GM12872 (cell line): ENCODE measurements around the gene SCN4A.
A peak's percentile ranks its signal among the peaks of the same experiment; 100 is the strongest.

ENCODE experiments used
- TF ChIP-seq, protein P1 (sequence below): IDR thresholded peaks from 3 replicates; pipeline ENCODE4 v1.5.1; 2011; ENCODE audit warnings: low read depth, mild to moderate bottlenecking, low read length, moderate library complexity; ENCODE audit not compliant: insufficient read depth

The SCN4A gene

DNA sequence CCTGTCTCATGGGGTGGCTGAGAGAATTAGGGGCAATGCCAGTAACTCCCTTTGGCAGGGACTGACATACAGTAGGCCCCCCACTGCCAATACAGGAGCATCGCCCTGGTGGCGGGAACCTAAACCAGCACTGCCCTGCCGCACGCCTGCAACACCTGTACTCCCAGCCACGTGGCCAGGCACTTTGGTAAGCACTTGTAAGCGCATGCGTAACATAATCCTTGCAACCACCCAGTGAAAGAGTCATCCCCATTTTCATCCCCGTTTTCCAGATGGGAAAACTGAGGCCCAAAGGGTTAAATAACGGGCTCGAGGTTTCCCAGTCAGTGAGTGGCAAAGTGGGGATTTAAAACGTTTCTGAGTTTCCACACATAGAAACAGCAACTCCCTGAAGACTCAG lies 17.5 kb downstream of the SCN4A start:
- TF ChIP-seq, protein P1, sequence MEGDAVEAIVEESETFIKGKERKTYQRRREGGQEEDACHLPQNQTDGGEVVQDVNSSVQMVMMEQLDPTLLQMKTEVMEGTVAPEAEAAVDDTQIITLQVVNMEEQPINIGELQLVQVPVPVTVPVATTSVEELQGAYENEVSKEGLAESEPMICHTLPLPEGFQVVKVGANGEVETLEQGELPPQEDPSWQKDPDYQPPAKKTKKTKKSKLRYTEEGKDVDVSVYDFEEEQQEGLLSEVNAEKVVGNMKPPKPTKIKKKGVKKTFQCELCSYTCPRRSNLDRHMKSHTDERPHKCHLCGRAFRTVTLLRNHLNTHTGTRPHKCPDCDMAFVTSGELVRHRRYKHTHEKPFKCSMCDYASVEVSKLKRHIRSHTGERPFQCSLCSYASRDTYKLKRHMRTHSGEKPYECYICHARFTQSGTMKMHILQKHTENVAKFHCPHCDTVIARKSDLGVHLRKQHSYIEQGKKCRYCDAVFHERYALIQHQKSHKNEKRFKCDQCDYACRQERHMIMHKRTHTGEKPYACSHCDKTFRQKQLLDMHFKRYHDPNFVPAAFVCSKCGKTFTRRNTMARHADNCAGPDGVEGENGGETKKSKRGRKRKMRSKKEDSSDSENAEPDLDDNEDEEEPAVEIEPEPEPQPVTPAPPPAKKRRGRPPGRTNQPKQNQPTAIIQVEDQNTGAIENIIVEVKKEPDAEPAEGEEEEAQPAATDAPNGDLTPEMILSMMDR: no peak

DNA sequence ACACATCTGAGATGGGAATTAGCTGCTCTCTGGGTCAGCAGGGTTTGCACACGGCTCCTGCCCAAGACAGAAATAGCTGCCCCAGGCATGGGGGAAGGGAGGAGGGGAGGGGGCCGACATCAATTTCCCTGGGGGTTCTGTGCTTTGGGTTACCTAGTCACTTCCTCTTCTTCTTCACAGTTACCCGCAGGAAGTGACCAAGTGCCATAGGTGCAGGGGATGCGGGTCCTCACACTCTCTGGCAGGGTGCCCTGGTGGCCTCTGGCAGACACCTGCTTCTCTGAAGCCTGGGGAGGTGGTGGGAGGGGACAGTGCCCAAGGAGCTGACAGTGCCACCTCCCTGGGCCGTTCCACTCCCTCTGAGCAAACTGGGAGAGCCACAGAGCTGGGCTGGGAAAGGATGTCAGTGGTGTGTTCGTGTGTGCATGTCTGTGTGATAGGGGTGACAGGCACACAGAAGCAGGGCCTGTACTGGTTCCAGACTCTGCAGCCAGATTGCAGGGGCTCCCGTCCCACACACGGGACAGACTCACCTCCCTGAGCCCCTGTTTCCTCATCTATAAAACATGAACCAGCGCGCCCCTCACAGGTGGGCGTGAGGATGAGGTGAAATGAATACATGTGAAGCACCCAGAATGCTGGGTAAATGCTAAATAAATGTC lies 18.2 kb downstream of the SCN4A start:
- TF ChIP-seq, protein P1: peak; percentile 2; the same call in 1 of the 3 replicates

DNA sequence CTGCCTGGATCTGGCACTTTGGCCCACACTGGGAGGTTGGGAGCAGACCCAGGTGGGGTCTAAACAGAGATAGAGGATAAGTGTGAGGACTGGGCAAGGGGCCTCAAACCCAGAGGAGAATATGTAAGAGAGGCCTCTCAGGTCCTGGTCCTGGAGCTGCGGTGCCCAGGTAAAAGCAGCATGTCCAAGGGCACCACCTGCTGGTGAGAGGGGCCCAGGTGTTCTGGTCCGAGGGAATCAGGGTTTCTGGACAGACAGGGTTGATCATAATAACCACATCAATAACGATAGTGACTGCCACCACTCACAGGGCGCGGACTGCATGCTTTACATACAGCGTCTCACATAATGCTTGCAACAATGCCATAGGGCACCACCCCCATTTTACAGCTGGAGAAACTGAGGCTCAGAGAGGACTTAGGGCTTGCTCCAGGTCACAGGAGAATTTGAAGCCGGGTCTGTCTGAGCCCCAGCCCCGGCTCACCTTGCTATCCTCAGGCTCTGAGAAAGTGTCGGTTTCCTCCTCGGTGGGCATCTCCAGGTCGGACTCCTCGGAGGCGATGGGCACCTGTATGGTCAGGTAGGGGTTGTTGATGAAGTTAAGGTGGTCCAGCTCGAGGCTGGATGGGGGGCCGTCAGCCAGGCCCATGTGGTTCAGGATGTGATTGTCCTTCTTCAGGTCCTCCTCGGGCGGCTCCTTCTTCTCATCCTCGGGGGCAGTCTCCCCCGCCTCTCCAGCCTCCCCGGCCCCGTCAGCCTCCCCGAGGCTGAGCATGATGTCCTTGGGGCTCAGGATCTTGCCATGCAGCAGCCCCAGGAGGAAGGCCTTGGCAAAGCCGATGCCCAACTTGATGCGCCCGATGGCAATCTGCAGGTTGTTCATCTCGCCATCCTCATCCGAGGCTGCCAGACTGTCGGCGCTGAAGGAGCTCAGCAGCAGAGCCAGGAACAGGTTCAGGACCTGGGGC lies 21.5 kb downstream of the SCN4A start:
- TF ChIP-seq, protein P1: peak; percentile 79

DNA sequence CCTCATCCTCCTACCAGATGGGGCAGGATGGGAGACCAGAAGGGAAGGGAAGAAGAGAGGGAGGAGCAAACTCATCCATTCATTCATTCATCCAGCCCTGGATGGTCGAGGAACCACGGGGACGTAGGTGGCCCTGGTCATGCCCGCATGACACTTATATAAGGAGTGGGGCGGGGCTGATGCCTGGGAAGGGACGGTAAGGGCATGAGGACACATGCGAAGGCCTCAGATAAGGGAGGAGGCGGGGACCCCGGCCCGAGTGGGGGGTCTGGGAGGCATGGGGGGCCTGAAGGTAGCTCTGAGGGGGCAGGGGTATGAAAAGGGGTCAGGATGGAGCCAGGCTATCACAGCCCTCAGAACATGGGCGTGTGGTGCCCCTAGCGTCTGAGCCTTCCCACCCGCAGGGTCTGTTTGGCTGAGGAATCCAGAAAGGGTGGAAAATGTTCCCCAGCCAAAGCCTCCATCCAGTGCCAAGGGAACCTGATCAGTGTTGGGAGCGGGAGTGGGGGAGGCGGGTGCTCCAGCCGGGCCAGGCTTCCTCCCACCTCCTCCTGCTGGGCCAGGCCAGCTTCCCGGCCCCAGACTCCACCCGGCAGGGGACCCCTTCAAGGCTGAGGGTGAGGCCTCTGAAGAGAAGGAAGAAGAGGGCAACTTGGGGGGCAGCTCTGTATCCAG lies 23.0 kb downstream of the SCN4A start:
- TF ChIP-seq, protein P1: no peak

DNA sequence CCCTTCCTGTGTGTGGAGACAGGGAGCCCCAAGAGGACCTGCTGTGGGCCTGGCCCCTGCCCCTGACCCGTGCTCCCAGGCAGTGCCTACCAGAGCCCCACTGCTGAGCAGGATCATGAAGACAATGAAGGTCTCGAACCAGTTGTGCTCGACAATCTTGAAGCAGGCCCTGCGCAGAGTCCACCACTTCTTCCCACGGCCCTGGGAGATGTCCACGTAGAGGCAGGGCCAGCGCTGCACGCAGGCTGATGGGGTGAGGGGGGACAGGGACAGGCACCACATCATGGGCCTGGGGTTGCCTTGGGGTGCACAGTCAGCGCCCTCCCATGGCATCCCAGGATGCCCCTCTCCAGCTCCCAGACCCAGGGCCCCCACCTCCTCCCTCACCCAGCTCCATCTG lies 24.2 kb downstream of the SCN4A start:
- TF ChIP-seq, protein P1: no peak

DNA sequence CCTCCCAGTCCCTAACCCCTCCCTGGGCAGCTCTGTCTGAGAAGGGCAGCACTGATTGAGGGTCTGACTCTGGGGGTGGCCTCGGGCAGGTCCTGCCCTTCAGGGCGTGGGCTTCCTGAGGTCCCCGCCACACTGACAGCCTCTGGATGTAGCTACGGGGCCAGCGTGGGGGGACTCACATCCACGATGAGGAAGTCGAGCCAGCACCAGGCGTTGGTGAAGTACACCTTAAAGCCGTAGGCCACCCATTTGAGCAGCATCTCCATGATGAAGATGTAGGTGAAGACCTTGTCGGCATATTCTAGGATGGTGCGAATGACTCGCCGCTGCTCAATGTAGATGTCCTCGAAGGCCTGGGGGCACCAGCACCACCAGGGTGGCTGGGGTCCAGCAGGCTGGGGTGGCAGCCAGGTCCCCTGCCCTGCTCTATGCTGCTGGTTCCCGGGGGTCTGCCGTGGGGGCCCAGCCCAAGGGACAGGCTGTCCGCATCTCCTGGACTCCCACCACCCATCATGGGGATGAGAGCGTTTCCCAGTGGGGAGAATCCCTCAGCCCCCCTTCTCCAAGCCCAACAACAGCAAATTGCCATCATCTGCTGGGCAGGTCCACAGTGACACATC lies 24.9 kb downstream of the SCN4A start:
- TF ChIP-seq, protein P1: no peak
